Activated naive CD8-positive, alpha-beta T cell treated with anti-CD3 and anti-CD28 coated beads, Interleukin-2, amount 50 U/mL, for 24 hours (primary cell): ENCODE measurements around the gene SMIM45.

Source experiments
- ATAC-seq: fragments of 150-1000 bp; cut with Tn5 transposase; one replicate; pipeline ENCODE4 v1.10.0; 2021
- DNase-seq: peaks from one replicate; pipeline ENCODE4 v3.0.0; 2021
- H3K27ac Mint-ChIP-seq: one replicate; pipeline ENCODE4 v1.8.0; 2021; ENCODE audit warnings: mild to moderate bottlenecking, mixed read lengths
- H3K27me3 Mint-ChIP-seq: one replicate; pipeline ENCODE4 v1.8.0; 2021; ENCODE audit warnings: mixed read lengths
- H3K36me3 Mint-ChIP-seq: one replicate; pipeline ENCODE4 v1.8.0; 2021; ENCODE audit warnings: low read depth, mixed read lengths
- H3K4me1 Mint-ChIP-seq: one replicate; pipeline ENCODE4 v1.8.0; 2021; ENCODE audit warnings: mixed read lengths
- H3K4me3 Mint-ChIP-seq: one replicate; pipeline ENCODE4 v1.8.0; 2021; ENCODE audit warnings: mild to moderate bottlenecking, moderate library complexity, mixed read lengths
- H3K9me3 Mint-ChIP-seq: one replicate; pipeline ENCODE4 v1.8.0; 2021; ENCODE audit warnings: mixed read lengths

SMIM45 gene

GRCh38 chr22:41922940-41923594, 28.9 kb upstream of the SMIM45 start:
- H3K9me3 Mint-ChIP-seq = no peaks in the 10 kb centered on the region
- peaks cover 6% of the 10 kb centered on the region for H3K27me3 Mint-ChIP-seq
- peaks cover 2% of the 10 kb centered on the region for H3K36me3 Mint-ChIP-seq
- H3K4me1 Mint-ChIP-seq = peaks cover 42% of the 10 kb centered on the region
- DNase-seq (no peak), ATAC-seq (no peak)
- H3K27ac Mint-ChIP-seq = no peak overlapping the region
- no peak overlapping the region for H3K4me3 Mint-ChIP-seq

- no peaks in the 10 kb centered on the region for H3K9me3 Mint-ChIP-seq
- no peak overlapping the region for H3K27ac Mint-ChIP-seq
- peaks cover 2% of the 10 kb centered on the region for H3K36me3 Mint-ChIP-seq
- H3K27me3 Mint-ChIP-seq = peaks cover 6% of the 10 kb centered on the region
- H3K4me3 Mint-ChIP-seq = no peak overlapping the region
- DNase-seq (no peak), ATAC-seq (no peak)
- peaks cover 43% of the 10 kb centered on the region for H3K4me1 Mint-ChIP-seq
These were observed 28.2 kb upstream of the SMIM45 start for GRCh38 chr22:41923595-41924276.

GRCh38 chr22:41925783-41926460, 26.0 kb upstream of the SMIM45 start:
- H3K9me3 Mint-ChIP-seq = no peaks in the 10 kb centered on the region
- DNase-seq (peak; percentile 84), ATAC-seq (peak; percentile 70)
- peak overlapping the region; percentile 79 for H3K4me3 Mint-ChIP-seq
- H3K27me3 Mint-ChIP-seq = peaks cover 6% of the 10 kb centered on the region
- peaks cover 2% of the 10 kb centered on the region for H3K36me3 Mint-ChIP-seq
- H3K4me1 Mint-ChIP-seq = peaks cover 37% of the 10 kb centered on the region
- peak overlapping the region; percentile 56 for H3K27ac Mint-ChIP-seq

- Mint-ChIP-seq H3K4me1 (peaks cover 37% of the 10 kb centered on the region), H3K4me3 (no peak overlapping the region), H3K27me3 (peaks cover 6% of the 10 kb centered on the region), H3K36me3 (peaks cover 2% of the 10 kb centered on the region), H3K9me3 (no peaks in the 10 kb centered on the region), H3K27ac (peak overlapping the region; percentile 76)
- DNase-seq (no peak), ATAC-seq (no peak)
These were observed 24.1 kb upstream of the SMIM45 start for GRCh38 chr22:41927813-41928212.

GRCh38 chr22:41928593-41929417, 23.1 kb upstream of the SMIM45 start:
- Mint-ChIP-seq H3K4me1 (peaks cover 39% of the 10 kb centered on the region), H3K36me3 (no peaks in the 10 kb centered on the region), H3K27ac (peak overlapping the region; percentile 81), H3K4me3 (no peak overlapping the region), H3K9me3 (no peaks in the 10 kb centered on the region), H3K27me3 (peaks cover 6% of the 10 kb centered on the region)
- DNase-seq (no peak), ATAC-seq (no peak)

- Mint-ChIP-seq H3K9me3 (no peaks in the 10 kb centered on the region), H3K4me1 (peaks cover 42% of the 10 kb centered on the region), H3K36me3 (no peaks in the 10 kb centered on the region), H3K4me3 (no peak overlapping the region), H3K27ac (peak overlapping the region; percentile 81), H3K27me3 (peaks cover 6% of the 10 kb centered on the region)
- ATAC-seq = no peak
- DNase-seq = no peak
These were observed 22.5 kb upstream of the SMIM45 start for GRCh38 chr22:41929418-41929810.

- no peak for ATAC-seq
- peaks cover 40% of the 10 kb centered on the region for H3K4me1 Mint-ChIP-seq
- DNase-seq = no peak
- H3K4me3 Mint-ChIP-seq = no peak overlapping the region
- H3K9me3 Mint-ChIP-seq = no peaks in the 10 kb centered on the region
- peaks cover 6% of the 10 kb centered on the region for H3K36me3 Mint-ChIP-seq
- no peak overlapping the region for H3K27ac Mint-ChIP-seq
- no peaks in the 10 kb centered on the region for H3K27me3 Mint-ChIP-seq
These were observed 20.2 kb upstream of the SMIM45 start for GRCh38 chr22:41931701-41932269.

- Mint-ChIP-seq H3K4me3 (no peak overlapping the region), H3K27me3 (no peaks in the 10 kb centered on the region), H3K9me3 (no peaks in the 10 kb centered on the region), H3K4me1 (peaks cover 39% of the 10 kb centered on the region), H3K36me3 (peaks cover 12% of the 10 kb centered on the region), H3K27ac (no peak overlapping the region)
- ATAC-seq (no peak), DNase-seq (no peak)
These were observed 19.6 kb upstream of the SMIM45 start for GRCh38 chr22:41932353-41932752.

- no peaks in the 10 kb centered on the region for H3K9me3 Mint-ChIP-seq
- peaks cover 30% of the 10 kb centered on the region for H3K4me1 Mint-ChIP-seq
- DNase-seq (no peak), ATAC-seq (no peak)
- no peak overlapping the region for H3K27ac Mint-ChIP-seq
- H3K36me3 Mint-ChIP-seq = peaks cover 16% of the 10 kb centered on the region
- H3K4me3 Mint-ChIP-seq = no peak overlapping the region
- H3K27me3 Mint-ChIP-seq = no peaks in the 10 kb centered on the region
These were observed 18.4 kb upstream of the SMIM45 start for GRCh38 chr22:41933411-41934177.

- no peak for ATAC-seq
- no peak overlapping the region for H3K4me3 Mint-ChIP-seq
- no peaks in the 10 kb centered on the region for H3K27me3 Mint-ChIP-seq
- peaks cover 22% of the 10 kb centered on the region for H3K36me3 Mint-ChIP-seq
- no peak for DNase-seq
- H3K4me1 Mint-ChIP-seq = peaks cover 31% of the 10 kb centered on the region
- H3K9me3 Mint-ChIP-seq = no peaks in the 10 kb centered on the region
- H3K27ac Mint-ChIP-seq = no peak overlapping the region
These were observed 17.5 kb upstream of the SMIM45 start for GRCh38 chr22:41934284-41935014.

- Mint-ChIP-seq H3K27ac (no peak overlapping the region), H3K27me3 (no peaks in the 10 kb centered on the region), H3K4me3 (no peak overlapping the region), H3K4me1 (peaks cover 36% of the 10 kb centered on the region), H3K36me3 (peaks cover 26% of the 10 kb centered on the region), H3K9me3 (no peaks in the 10 kb centered on the region)
- ATAC-seq (no peak), DNase-seq (no peak)
These were observed 17.0 kb upstream of the SMIM45 start for GRCh38 chr22:41935015-41935351.

GRCh38 chr22:41935509-41935908, 16.4 kb upstream of the SMIM45 start:
- Mint-ChIP-seq H3K27me3 (no peaks in the 10 kb centered on the region), H3K4me3 (no peak overlapping the region), H3K4me1 (peaks cover 42% of the 10 kb centered on the region), H3K27ac (no peak overlapping the region), H3K9me3 (no peaks in the 10 kb centered on the region), H3K36me3 (peaks cover 30% of the 10 kb centered on the region)
- no peak for ATAC-seq
- no peak for DNase-seq

GRCh38 chr22:41936894-41937169, 15.1 kb upstream of the SMIM45 start:
- no peak overlapping the region for H3K27ac Mint-ChIP-seq
- peaks cover 43% of the 10 kb centered on the region for H3K36me3 Mint-ChIP-seq
- H3K9me3 Mint-ChIP-seq = no peaks in the 10 kb centered on the region
- no peak overlapping the region for H3K4me3 Mint-ChIP-seq
- ATAC-seq (no peak), DNase-seq (no peak)
- peaks cover 52% of the 10 kb centered on the region for H3K4me1 Mint-ChIP-seq
- H3K27me3 Mint-ChIP-seq = no peaks in the 10 kb centered on the region
